HEK293 (cell line): ENCODE measurements around the gene SYPL2.

Source experiments
- HIC1 ChIP-seq: fragments of 450-650 bp; formaldehyde crosslinking; IDR thresholded peaks from 2 replicates; pipeline ENCODE4 v1.5.1; 2016; ENCODE audit warnings: missing biosample characterization, missing genetic modification characterization
- KLF9 ChIP-seq: fragments of 450-650 bp; formaldehyde crosslinking; IDR thresholded peaks from 2 replicates; pipeline ENCODE4 v1.5.1; 2016; ENCODE audit warnings: missing biosample characterization, missing genetic modification characterization, low read depth
- PRDM2 ChIP-seq: fragments of 450-650 bp; formaldehyde crosslinking; IDR thresholded peaks from 2 replicates; pipeline ENCODE4 v1.5.1; 2016; ENCODE audit warnings: missing biosample characterization, missing genetic modification characterization, borderline replicate concordance
- PRDM4 ChIP-seq: fragments of 450-650 bp; formaldehyde crosslinking; IDR thresholded peaks from 2 replicates; pipeline ENCODE4 v1.5.1; 2017; ENCODE audit warnings: missing biosample characterization, missing genetic modification characterization
- SCRT2 ChIP-seq: fragments of 450-650 bp; formaldehyde crosslinking; IDR thresholded peaks from 2 replicates; pipeline ENCODE4 v1.5.1; 2016; ENCODE audit warnings: missing biosample characterization, missing genetic modification characterization
- WT1 ChIP-seq: fragments of 450-650 bp; formaldehyde crosslinking; IDR thresholded peaks from 2 replicates; pipeline ENCODE4 v1.5.1; 2016; ENCODE audit warnings: missing biosample characterization, missing genetic modification characterization
- ZBTB8A ChIP-seq: fragments of 450-650 bp; formaldehyde crosslinking; IDR thresholded peaks from 2 replicates; pipeline ENCODE4 v1.5.1; 2016; ENCODE audit warnings: missing biosample characterization, missing genetic modification characterization
- ZNF335 ChIP-seq: fragments of 450-650 bp; formaldehyde crosslinking; conservative IDR thresholded peaks from 2 replicates; pipeline ENCODE4 v1.5.1; 2016; ENCODE audit warnings: missing biosample characterization, missing genetic modification characterization
- ZNF423 ChIP-seq: fragments of 450-650 bp; formaldehyde crosslinking; IDR thresholded peaks from 2 replicates; pipeline ENCODE4 v1.5.1; 2016; ENCODE audit warnings: missing biosample characterization, missing genetic modification characterization
- ZNF449 ChIP-seq: fragments of 450-650 bp; formaldehyde crosslinking; IDR thresholded peaks from 2 replicates; pipeline ENCODE4 v1.5.1; 2017; ENCODE audit warnings: missing biosample characterization, mild to moderate bottlenecking, missing genetic modification characterization, moderate library complexity
- ZNF501 ChIP-seq: fragments of 450-650 bp; formaldehyde crosslinking; IDR thresholded peaks from 2 replicates; pipeline ENCODE4 v1.5.1; 2016; ENCODE audit warnings: missing biosample characterization, missing genetic modification characterization
- ZNF621 ChIP-seq: fragments of 450-650 bp; formaldehyde crosslinking; IDR thresholded peaks from 2 replicates; pipeline ENCODE4 v1.5.1; 2017; ENCODE audit warnings: missing biosample characterization, missing genetic modification characterization
- ZNF654 ChIP-seq: fragments of 450-650 bp; formaldehyde crosslinking; IDR thresholded peaks from 2 replicates; pipeline ENCODE4 v1.5.1; 2016; ENCODE audit warnings: low read depth, missing biosample characterization, missing genetic modification characterization
- ZNF670 ChIP-seq: fragments of 450-650 bp; formaldehyde crosslinking; IDR thresholded peaks from 2 replicates; pipeline ENCODE4 v1.5.1; 2016; ENCODE audit warnings: missing biosample characterization, missing genetic modification characterization, low read depth
- ZNF76 ChIP-seq: fragments of 450-650 bp; formaldehyde crosslinking; IDR thresholded peaks from 2 replicates; pipeline ENCODE4; 2016; ENCODE audit warnings: low read depth, missing biosample characterization, missing genetic modification characterization, borderline replicate concordance
- ZSCAN5A ChIP-seq: fragments of 450-650 bp; formaldehyde crosslinking; IDR thresholded peaks from 2 replicates; pipeline ENCODE4 v1.5.1; 2016; ENCODE audit warnings: missing biosample characterization, missing genetic modification characterization
- ZXDB ChIP-seq: fragments of 450-650 bp; formaldehyde crosslinking; IDR thresholded peaks from 2 replicates; pipeline ENCODE4 v1.5.1; 2016; ENCODE audit warnings: missing biosample characterization, missing genetic modification characterization

Gene SYPL2

GRCh38 chr1:109466452-109467300, at the start of gene SYPL2 (continued):
- TF ChIP-seq PRDM2 (tag by site-specific recombination) (no peak), ZNF621 (tag by site-specific recombination) (no peak), HIC1 (no peak), ZXDB (tag by site-specific recombination) (peak; percentile 50; the same call in 1 of the 2 replicates), PRDM4 (no peak), ZNF76 (tag by site-specific recombination) (peak; percentile 42; the same call in 1 of the 2 replicates), ZNF335 (peak; percentile 73), WT1 (tag by site-specific recombination) (no peak), ZNF423 (no peak), ZNF501 (tag by site-specific recombination) (no peak), ZNF449 (tag by site-specific recombination) (peak; percentile 62), ZSCAN5A (0 out of 2 replicates have a peak, but pooled peaks have one; percentile 20), ZNF654 (tag by site-specific recombination) (no peak), ZBTB8A (tag by site-specific recombination) (no peak), ZNF670 (tag by site-specific recombination) (no peak), KLF9 (tag by site-specific recombination) (peak; percentile 26; the same call in 1 of the 2 replicates), SCRT2 (tag by site-specific recombination) (peak; percentile 38; the same call in 1 of the 2 replicates)
